Epithelial cell of proximal tubule (primary cell): ENCODE measurements around the gene IQSEC1. TPM values are rescaled to one million over a fixed set of nuclear protein-coding genes. Genes with fewer than 3 reads are reported as not detected.

Experiments
- DNase-seq: peaks from one replicate; pipeline ENCODE4 v3.0.0-alpha.2; 2011; ENCODE audit warnings: low read depth
- H3K4me3 ChIP-seq: 2 replicates; pipeline ENCODE4 v1.5.1; 2011; ENCODE audit warnings: low read depth, mild to moderate bottlenecking, low read length
- total RNA-seq: library from RNA; depleted of rRNA; stranded (reverse); fragments of >200 nt; gene quantifications from 2 replicates; pipeline ENCODE4 v1.2.3, GENCODE V29; 2015
- TF ChIP-seq, protein P1 (sequence below): conservative IDR thresholded peaks from 2 replicates; pipeline ENCODE4 v1.5.1; 2012; ENCODE audit warnings: low read depth, mild to moderate bottlenecking, low read length

Gene IQSEC1
- total RNA-seq, 1 donor from 2014 or later, result 8.8 TPM

DNA sequence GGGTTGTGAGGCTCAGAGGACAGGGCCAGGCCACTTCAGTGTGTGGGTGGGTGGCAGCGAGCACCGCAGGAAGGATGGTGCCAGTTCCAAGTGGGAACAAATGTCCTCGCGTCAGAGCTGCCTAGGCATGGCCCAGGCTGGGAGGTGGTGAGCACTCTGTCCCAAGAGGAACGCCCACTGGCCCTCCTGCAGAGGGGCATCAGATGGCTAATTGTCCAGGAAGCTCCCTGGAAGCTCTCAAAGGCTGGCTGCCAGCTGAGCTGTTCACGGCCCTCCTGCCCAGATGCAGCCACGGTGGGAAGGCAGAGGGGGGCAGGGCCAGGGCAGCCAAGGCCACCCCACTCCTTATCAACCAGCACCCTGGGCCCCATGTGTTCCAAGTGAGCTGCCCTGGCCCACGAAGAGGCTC, 55.2 kb downstream of the IQSEC1 start:
- TF ChIP-seq, protein P1, sequence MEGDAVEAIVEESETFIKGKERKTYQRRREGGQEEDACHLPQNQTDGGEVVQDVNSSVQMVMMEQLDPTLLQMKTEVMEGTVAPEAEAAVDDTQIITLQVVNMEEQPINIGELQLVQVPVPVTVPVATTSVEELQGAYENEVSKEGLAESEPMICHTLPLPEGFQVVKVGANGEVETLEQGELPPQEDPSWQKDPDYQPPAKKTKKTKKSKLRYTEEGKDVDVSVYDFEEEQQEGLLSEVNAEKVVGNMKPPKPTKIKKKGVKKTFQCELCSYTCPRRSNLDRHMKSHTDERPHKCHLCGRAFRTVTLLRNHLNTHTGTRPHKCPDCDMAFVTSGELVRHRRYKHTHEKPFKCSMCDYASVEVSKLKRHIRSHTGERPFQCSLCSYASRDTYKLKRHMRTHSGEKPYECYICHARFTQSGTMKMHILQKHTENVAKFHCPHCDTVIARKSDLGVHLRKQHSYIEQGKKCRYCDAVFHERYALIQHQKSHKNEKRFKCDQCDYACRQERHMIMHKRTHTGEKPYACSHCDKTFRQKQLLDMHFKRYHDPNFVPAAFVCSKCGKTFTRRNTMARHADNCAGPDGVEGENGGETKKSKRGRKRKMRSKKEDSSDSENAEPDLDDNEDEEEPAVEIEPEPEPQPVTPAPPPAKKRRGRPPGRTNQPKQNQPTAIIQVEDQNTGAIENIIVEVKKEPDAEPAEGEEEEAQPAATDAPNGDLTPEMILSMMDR, result no peak
- no peak for DNase-seq
- H3K4me3 ChIP-seq, result no peak overlapping the region

DNA sequence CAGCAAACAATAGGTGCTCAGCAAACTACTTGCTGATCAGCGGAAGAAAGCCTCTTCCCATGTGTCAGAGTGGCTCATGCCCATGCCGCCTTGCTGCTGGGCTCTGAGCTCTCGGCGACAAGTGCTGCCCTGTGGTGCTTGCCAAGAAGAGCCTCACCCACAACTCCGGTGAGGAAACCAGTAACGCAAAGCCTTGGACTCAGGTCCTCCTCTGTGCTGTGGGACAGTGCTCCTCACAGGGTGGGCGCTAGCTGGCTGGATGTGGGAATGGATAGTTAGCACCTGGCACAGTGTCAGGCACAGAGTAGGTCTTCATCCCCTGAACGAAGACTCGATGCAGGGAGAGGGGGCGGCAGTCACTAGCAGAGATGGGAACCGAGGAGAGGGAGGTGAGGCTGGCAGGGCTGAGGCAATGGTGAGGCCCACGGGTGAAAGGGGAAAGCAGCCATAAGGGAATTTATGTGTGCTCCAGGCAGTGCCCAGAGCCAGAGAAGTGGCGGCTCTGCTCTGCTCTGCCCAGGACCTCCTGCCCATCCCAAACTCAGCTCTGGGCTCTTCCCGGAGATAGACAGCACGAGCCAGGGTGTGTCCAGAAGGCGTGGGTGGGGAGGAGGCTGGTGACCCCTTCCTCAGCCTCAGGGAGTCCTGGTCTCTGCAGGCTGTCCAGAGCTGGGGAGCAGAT, 55.7 kb downstream of the IQSEC1 start:
- no peak for DNase-seq
- TF ChIP-seq, protein P1, result no peak
- H3K4me3 ChIP-seq, result no peak overlapping the region

DNA sequence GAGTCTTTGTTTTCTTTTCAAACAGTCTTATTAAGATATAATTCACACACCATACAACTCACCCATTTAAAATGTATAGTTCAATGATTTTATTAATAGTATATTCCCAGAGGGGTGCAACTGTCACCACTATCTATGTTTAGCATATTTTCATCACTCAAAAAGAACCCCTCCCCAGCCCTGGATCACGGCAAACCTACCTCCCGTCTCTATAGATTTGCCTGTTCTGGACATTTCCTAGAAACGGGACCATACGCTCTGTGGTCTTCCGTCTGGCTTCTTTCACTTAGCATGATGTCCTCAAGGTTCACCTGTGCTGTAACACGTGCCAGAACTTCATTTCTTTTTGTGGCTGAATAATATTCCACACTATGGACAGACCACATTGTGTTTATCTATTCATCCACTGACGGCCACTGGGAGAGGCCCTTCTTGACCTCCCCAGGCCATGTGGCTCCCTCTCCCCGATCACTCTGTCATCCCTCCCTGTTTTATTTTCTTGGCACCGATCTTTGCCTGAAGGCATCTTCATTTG, 56.4 kb downstream of the IQSEC1 start:
- TF ChIP-seq, protein P1, result no peak
- H3K4me3 ChIP-seq, result no peak overlapping the region
- DNase-seq, result no peak

DNA sequence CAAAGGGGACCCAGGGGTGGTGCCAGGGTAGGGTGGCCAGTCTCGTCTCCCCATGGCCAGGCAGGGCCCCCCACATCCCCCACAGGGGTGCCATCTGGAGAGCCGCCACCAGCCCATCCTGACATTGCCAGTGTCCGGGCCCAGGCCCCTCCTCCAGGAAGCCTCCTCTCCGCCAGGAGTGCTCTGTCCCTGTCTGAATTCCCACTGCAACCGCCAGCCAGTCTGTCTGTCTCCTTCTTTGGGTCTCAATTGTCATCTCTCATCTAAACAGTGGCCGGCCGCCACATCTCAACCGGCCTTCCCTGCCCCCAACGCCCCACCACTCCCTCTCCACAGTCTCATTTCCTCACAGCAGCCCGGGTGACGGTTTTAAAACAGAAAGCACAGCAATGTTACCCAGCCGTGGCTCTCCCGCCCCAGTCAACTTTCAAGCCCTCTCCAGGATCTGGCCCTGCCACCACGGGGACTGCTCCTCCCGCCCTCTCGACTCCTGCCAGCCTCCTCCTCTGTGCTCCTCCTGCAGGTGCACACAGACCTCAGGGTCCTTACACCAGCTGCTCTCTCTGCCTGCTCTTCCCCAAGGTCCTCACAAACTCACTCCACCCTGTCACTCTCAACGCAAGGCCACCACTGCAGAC, 57.0 kb downstream of the IQSEC1 start:
- H3K4me3 ChIP-seq, result no peak overlapping the region
- TF ChIP-seq, protein P1, result no peak
- no peak for DNase-seq

DNA sequence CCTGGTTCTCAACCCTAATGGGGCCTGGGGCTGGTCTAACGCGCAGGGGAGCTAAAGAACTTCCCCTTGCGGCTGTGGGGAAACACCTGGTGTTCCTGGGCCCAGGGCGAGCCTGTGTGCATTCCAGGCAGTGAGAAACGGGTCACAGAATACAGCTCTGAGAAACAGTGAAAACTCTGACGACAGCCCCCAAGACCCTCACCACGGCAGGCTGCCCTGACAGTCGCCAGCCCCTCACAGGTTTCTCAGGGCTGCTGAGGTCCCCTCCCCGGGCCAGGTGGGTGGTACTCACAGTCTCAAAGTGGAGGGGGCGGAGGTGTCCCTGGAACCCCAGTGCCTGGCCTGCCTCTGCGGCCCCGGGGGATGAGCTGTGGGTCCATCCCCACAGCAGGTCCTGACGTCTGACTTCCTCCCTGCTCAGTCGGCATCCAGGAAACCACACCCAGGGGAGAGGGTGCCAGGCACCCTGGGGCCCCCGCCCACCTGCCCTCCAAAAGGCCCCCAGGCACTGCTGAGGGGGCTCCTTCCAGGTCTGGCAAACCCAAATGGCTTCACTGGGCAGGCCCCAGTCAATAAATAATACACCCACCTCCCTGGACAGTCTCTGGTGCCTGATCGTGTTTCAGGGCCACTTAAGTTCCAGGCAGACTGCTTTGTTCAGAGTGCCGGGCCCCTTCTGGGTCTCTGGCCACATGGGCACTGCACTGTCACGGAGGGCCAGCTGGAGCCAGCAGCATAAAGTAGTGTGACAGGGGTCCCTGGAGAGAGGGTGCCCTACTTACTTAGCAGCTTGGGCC, 57.7 kb downstream of the IQSEC1 start:
- H3K4me3 ChIP-seq, result no peak overlapping the region
- TF ChIP-seq, protein P1, result no peak
- no peak for DNase-seq

DNA sequence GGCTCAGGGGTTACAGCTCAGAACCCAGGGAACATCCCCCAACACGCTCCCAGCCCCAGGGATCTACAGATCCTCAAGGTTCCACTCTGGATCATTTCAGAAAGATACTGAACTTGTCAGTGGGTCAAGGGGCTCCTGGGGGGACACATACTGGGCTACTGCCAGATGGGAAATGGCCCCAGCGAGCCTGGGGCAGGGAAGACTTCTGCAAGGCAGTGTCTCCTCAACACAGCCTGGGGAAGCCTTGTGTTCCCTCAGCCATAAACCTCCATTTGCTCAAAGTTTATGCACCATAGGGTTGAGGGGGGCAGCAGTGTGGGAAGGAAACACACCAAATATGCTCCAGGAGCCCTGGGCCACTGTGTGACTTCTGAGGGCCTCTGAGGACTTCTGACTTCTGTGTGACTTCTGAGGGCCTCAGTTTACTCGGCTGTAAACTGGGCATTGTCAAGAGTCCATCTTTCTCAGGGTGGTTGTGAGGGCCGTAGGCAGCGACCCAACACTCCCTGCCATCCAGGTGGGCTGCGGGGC, 58.4 kb downstream of the IQSEC1 start:
- TF ChIP-seq, protein P1, result no peak
- DNase-seq, result no peak
- no peak overlapping the region for H3K4me3 ChIP-seq
